NCI-H2227 treated with DMSO at 0.1 percent for 48 hours (cell line): ENCODE data around the gene CELA1.
"Not testable (repeated sequence)": the region's sequence is repeated elsewhere in the genome, so short reads cannot be mapped to it uniquely, and the experiment has no call there.

Source experiments
- DNase-seq: peaks from one replicate; lab custom pipeline; 2025; lab: John Stamatoyannopoulos, UW

Gene CELA1

GRCh38 chr12:51342416-51342815 lies 4.1 kb downstream of the CELA1 start:
- DNase-seq = no peak

- DNase-seq = peak; percentile 66
These were observed 5.0 kb downstream of the CELA1 start for GRCh38 chr12:51341251-51342007.

- DNase-seq = no peak
These were observed 6.7 kb downstream of the CELA1 start for GRCh38 chr12:51339750-51340149.

GRCh38 chr12:51337336-51337735 lies 9.1 kb downstream of the CELA1 start:
- not testable (repeated sequence) for DNase-seq

- no peak for DNase-seq
These were observed 10.5 kb downstream of the CELA1 start for GRCh38 chr12:51335931-51336330.

GRCh38 chr12:51334764-51335163 lies 11.7 kb downstream of the CELA1 start:
- DNase-seq = no peak

GRCh38 chr12:51333536-51333935 lies 12.9 kb downstream of the CELA1 start:
- no peak for DNase-seq

- DNase-seq = no peak
These were observed 16.3 kb downstream of the CELA1 start for GRCh38 chr12:51330186-51330585.

GRCh38 chr12:51329742-51330141 lies 16.7 kb downstream of the CELA1 start:
- no peak for DNase-seq

GRCh38 chr12:51328587-51328986 lies 17.9 kb downstream of the CELA1 start:
- no peak for DNase-seq

GRCh38 chr12:51326698-51327439 lies 19.6 kb downstream of the CELA1 start:
- DNase-seq = no peak

GRCh38 chr12:51324953-51325352 lies 21.5 kb downstream of the CELA1 start:
- no peak for DNase-seq

GRCh38 chr12:51323966-51324895 lies 22.2 kb downstream of the CELA1 start, which contains the start of gene BIN2:
Gene BIN2, minus strand, starts transcription at chr12:51324174. Its CDS starts 72 bp downstream, at chr12:51324102.
- no peak for DNase-seq

GRCh38 chr12:51323317-51323960 lies 23.0 kb downstream of the CELA1 start:
- DNase-seq = no peak

GRCh38 chr12:51322452-51322851 lies 24.0 kb downstream of the CELA1 start:
- DNase-seq = no peak

- no peak for DNase-seq
These were observed 24.6 kb downstream of the CELA1 start for GRCh38 chr12:51321882-51322281.

GRCh38 chr12:51320695-51321320 lies 25.7 kb downstream of the CELA1 start:
- DNase-seq = no peak

- DNase-seq = no peak
These were observed 26.2 kb downstream of the CELA1 start for GRCh38 chr12:51320311-51320694.

GRCh38 chr12:51318846-51319599 lies 27.5 kb downstream of the CELA1 start:
- DNase-seq = no peak

GRCh38 chr12:51318057-51318806 lies 28.2 kb downstream of the CELA1 start:
- not testable (repeated sequence) for DNase-seq
